NCI-H187 (cell line): ENCODE results near the gene FEM1C.
"Not testable (repeated sequence)": the region's sequence is repeated elsewhere in the genome, so short reads cannot be mapped to it uniquely, and the experiment has no call there.

Experiments used
- DNase-seq, 2 experiments: peaks; one replicate each; lab custom pipeline; 2025; lab: John Stamatoyannopoulos, UW

Gene FEM1C

DNA sequence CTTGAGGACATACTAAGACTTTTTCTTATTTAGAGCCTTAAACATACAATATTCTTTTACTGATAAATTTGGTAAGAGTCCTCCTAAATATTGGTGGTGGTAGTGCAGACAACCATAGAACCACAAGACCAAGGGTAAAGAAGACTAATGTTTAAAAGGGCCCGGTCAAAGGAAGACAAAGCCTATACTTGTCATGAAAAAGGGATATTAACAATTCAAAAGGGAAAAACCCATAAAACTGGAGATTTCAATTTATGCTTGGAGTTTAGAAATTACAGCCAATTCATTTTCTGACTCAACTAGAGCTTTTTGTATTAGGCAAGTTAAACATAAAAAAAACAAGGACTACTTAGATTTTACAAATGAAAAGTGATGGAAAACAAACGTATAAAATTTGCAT is 24.4 kb downstream of the FEM1C start:
- no peak for DNase-seq

DNA sequence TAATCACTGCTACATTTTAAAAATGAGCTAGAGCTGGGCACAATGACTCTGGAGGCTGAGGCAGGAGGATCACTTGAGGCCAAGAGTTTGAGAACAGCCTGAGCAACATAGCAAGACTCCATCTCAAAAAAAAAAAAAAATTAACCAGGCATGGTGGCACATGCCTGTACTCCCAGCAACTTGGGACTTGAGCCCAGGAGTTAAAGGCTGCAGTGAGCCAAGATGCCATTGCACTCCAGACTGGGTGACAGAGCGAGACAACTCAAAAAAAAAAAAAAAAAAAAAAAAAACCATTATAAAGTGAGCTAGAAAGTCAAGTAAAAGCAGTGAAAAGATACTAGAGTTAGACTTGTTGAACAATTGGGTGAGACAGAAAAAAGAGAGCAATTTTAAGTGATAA is 28.2 kb downstream of the FEM1C start:
- no peak for DNase-seq

DNA sequence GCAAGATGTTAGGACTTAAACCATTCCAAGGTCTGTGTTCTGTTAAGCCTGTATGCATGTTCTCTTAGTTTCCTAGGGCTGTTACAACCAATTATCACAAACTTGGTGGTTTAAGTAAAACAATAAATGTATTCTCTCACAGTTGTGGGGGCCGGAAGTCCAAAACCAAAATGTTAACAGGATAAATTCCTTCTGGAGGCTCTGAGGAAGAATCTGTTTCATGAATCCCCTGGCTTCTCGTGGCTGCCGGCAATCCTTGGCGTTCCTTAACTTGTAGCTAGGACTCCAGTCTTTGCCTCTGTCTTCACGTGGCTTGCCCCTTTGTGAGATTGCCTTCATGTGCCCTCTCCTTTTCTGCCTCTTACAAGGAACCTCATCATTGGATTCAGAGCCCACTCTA is 30.4 kb downstream of the FEM1C start:
- DNase-seq: no peak

DNA sequence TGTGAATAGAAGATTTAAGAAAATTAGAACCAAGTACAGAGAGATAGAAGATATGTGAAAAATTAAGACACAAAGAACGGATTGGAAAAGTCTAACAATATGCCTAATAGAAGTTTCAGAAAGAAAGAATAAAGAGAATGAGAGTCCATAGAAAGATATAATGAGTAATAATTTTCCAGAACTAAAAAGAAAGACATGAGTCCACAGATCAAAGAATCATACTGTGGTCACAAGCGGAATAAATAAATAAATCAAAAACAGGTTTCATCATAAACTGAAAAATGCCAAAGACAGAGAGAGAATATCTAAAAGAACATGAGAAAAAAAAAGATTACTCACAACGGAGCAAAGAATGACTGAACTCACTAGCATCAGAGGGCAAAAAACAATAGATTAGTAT is 32.9 kb downstream of the FEM1C start:
- no peak for DNase-seq

DNA sequence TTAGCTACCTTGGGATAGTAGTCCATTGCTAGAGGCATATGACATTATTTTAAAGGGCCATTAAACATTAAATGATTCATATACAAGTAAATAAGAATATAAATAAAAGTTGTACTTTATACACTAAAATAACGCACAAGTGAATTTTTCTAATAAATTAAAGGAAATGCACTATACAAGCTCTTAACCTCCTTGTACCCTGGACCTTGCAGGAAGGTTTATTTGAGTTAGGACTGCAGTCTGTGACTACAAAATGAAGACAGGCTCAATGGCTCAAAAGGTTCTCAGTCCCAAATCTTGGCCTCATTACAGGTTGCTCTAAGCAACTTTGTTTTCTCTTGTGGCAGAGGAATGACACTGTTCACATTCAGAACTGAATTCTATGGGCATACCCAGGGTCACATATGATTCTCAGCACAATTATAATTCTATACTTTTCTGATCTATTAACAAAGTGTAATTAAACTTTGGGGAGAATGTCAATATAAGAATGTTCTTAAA is 34.4 kb downstream of the FEM1C start:
- no peak for DNase-seq

DNA sequence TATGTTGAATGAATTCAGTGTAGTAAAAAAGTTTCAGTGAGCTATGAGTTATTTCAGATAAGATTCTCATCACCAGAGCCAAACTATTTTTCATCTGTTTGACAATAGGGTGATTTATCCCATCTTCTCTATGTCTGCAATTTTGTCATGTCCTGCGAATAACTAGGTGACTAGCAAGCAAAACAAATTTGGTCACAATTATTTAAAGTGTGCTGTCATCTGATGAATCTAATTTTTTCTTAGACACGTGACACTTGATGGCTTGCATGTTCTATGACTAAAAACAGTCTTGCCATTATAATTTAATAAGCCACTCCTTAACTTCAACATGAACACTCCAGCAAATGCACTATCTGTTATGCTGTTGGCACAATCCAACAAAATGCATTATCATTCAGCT is 35.0 kb downstream of the FEM1C start:
- no peak for DNase-seq

DNA sequence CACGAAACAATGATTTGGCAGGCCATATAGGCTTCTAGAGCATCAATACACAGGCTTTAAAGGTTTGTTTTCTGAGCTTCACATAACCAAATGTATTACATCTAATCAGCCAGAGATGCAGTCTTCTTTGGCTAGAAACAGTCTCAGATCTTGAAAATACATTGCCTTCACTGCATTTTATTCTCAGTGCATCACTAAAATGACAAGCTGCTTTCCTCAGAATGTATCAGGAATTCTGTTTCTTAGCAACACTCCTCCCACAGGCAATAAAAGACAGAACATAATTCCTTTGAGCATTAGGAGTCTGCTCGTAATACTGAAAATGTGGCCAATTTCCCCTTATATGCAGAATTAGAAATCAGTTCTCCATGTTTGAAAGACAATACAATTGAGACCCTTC is 36.9 kb downstream of the FEM1C start:
- DNase-seq: no peak

DNA sequence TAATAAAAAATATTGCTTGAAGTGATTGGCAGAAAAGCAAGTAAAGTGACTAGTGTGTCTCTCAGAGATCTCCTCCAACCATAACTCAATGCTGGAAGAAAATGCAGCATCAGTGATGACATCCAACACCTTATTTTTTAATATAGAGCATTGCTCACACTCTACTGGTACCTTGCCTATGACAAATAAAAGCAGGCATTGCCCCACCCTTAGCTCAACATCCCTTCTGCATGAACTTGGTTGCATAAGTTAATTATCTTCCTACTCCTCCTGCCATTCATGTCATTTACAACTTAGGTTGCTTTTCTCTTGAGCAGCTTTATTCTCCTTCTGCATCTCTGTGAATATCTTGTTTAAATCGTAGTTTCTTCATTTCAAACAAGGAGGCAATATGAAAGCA is 41.2 kb downstream of the FEM1C start:
- no peak for DNase-seq

DNA sequence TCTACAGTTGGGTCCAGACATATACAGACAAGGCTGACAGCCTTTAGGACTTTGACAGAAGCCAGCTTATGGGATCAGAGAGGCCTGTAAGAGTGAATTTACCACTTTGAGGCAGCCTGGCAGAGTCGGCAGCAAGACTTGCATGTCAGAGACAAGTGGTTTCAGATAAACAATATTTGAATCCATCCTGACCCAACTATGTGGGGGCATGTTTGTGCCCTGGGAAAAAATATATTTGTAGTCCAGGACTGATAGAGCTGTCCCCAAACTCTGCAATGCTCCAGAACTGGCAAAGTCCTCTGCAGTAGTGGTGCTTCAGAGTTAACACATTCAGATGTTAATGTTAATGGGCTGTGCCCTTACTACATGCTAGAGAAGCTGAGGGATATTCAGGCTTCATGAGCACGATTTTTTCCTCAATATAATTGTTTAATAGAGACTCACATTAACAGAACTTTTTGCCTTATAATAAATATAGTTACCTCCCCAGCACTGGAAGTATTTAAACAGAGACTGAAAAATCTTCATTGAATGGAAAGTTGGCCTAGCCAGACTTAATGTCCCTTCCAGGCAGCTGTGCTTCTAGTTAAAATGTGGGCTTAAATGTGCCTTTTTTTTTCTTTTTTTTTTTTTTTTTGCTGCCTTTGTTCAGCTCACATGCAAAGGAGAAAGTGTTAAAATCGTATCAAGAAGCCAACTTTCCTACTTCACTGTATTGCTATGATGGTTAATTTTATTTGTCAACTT is 42.9 kb downstream of the FEM1C start:
- no peak for DNase-seq

DNA sequence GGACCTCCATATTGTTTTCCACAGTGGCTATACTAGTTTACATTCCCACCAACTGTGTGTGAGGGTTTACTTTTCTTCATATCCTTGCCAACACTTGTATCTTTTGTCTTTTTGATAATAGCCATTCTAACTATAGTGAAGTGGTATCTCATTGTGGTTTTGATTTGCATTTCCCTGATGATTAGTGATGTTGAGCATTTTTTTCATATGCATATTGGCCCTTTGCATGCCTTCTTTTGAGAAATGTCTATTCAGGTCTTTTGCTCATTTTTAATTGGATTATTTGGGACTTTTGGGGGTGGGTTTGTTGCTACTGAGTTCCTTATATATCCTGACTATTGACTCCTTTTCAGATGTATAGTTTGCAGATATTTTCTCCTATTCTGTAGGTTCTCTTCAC is 44.4 kb downstream of the FEM1C start:
- no peak for DNase-seq

DNA sequence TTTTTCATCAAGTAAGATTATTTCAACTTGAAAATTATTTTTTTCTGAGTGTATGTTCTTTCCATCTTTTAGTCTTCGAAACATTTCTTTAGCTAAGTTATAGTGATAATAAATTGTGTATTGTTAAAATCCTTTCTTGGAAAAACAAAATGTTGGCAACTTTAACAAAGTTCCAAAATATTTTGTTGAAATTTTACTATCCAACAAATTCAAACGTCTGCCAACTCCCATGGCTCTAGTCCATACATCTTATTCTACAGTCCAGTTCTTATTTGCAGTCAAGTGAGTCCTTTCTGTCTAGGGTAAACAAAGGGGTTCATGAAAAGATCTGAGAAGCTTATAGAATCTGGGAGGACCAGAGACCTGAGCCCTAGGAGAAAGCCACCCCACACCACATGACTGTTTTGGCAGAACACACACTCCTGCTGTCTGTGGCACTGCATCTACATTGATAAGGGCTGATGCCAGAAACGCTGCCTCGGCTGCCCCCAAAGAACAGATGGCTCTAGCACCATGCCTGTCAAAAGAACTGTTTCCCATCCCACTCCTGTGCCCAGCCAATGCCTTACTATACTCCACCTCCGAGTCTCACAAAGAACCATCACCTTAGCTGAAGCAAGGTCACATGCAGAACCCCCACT is 47.5 kb downstream of the FEM1C start:
- DNase-seq: no peak

DNA sequence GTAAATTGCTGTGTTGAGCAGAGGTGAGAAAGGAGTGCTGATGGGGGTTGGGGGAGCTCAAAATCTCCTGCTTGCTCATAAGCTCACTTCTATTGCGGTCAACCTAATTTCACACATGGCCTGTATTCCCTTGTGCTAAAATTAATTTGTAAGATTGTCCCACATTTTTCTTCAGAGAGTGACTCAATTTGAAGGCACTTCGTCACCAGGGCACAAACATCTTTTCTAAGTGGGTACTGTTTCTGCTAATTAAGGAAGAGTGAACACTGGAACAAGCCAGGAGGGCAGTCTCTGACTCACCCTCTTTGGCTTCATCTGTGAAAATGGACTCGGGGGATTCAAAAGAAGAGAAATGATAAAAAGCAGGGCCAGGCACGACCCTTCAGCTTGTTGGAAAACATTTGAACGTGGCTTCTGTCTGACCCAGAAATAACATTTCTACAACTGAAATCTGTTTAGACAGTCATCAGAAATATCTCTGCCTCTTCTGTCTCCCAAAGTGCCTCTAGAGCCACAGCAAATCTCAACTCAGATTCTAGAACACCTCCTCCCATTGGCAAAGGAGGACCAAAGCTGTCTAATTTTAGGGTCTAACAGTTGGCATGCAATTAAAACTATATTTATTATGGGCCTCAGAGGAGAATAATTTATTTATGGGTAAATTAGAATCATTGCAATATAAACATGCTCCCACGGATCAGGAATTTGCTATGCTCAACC is 49.8 kb downstream of the FEM1C start:
- DNase-seq: no peak

DNA sequence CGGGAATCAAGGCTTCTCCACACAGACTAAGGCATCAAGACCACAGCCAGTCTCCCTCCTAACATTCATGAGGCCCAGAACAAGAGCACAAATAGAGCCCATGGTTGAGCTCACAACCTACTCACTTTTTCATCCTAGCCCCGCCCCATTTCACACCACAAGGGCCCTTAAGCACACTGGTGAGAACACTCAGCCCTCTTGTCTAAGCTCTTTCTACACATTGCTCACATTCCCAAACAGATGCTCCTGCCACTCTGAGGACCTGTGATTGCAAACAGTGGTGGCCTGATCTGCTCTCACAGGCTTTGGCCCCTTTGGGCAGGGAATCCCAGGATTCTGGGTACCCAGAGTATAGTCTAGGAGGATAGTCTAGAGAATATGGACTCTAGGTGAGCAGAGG is 54.0 kb downstream of the FEM1C start:
- DNase-seq: no peak

DNA sequence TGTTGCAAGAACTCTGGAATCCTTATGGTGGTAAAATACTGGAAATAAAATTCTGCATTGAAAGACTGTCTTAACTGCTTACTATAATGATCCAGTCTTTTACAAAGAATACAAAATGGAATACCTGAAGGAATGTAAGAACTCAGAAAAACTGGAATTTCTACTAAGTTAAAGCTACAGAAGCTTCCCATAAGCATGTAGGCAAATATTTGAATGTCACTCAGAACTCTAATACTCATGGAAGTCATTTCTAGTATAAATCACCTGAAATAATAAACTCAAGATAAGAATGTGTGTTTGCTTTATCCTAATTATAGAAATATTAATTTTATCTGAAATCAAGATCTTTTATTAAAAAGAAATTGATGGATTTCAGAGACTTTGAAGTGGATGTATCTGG is 54.8 kb downstream of the FEM1C start:
- DNase-seq: no peak

DNA sequence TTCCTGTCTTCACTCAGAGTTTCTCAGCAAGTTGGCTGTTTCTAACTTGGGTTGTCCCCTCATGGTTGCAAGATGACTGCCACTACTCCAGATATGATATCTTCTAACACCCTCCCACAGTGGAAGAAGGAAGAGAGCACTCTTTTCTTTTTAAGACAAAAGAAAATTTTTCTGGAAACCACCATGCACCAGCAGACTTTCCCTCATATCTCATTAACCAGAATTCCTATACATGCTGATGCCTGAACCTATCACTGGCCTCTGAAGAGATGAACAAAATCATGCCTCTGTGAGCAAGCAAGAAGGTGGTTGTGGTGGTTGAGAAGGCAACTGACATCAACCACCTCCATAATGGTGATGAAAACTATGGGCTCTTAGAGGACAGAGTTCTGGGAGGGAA is 56.8 kb downstream of the FEM1C start:
- no peak for DNase-seq

DNA sequence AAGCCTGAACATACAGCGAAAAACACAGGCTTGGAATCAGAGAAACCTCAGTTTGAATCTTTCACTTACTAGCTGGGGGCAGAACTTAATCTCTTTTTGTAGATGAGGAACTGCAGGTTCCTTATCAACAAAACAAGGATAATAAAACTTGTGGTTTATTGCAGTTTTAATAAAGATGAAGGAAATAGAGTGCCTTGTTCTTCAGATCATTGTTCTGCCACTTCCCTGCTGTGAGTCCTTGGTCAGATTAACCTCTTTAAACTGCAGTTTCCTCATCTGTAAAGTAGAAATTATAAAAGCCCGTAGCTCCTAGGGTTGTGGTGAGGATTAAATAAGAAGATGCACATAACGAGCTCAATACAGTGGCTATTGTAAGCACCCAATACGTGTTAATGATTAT is 57.4 kb downstream of the FEM1C start:
- no peak for DNase-seq

DNA sequence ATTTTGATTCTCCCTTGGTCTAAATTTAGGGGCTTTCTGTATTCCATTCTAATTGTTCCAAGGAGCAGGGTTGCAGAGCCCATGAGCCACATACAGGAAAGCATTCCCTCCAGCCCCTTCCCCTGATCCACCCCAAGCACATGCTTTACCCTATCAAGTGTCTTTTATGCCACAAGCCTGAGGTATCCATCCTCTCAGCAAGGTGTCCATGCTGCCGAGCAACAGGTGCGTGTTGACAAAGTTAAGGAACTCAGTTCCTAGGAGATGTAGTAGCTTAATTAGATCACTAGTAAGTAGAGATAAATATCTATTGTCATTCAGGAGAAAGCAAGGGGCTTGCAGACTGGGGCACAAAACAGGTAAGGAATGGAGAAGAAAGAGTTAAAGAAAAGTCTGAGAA is 57.8 kb downstream of the FEM1C start:
- DNase-seq: no peak

DNA sequence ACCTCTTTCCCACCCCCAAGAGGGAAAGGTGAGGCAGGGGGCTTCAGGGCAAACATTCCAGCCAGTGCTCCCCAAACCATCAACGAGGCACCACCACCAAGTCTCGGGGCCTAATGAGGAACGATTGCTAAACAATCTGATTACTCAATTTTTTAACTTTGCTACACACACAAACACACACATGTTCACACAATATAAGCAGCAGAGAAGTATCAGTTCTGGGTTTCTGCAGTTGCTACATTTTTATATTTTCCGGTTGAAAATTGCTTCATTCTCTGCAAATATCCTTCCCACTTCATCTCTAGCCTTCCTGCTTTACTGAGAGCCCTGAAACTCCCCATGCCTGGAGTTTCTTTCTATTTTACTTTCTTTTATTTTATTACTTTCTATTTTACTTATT is 60.2 kb downstream of the FEM1C start:
- no peak for DNase-seq

DNA sequence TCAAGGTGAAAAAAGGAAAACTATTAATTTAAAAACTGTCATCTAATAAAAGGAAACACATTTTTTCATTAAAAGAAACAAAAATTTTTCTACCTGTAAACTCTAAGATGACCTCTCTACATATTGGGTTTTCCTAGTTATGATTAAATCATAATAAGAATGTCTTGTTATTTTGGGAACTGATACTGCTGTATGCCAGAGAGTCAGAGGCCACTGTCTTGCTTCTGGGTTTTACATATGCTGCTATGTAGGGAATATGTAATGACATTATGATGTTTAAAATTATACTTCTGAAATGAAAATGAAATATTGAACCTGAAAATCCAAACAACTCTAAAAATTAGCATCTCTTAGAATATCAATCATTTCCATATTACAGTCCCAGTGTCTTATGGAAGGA is 63.7 kb downstream of the FEM1C start:
- no peak for DNase-seq

DNA sequence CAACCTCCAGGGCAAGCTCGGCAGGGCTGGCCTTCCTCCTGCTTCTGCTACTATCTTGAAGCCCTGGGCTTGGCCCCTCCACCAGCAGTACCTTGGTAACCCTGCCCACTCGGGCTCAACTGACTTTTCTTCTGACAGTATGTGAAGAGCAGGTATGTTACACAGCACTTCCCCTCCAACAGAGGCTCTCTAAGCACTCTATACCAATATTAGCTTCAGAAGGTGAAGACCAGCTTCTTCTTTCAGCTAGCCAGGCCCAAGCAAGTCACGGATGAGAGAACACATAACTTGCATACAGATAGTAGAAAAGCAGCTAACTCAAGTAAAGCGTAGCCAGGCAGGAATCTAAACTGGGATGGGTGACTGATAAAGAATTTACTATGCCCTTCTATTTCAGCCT is 64.3 kb downstream of the FEM1C start:
- no peak for DNase-seq

DNA sequence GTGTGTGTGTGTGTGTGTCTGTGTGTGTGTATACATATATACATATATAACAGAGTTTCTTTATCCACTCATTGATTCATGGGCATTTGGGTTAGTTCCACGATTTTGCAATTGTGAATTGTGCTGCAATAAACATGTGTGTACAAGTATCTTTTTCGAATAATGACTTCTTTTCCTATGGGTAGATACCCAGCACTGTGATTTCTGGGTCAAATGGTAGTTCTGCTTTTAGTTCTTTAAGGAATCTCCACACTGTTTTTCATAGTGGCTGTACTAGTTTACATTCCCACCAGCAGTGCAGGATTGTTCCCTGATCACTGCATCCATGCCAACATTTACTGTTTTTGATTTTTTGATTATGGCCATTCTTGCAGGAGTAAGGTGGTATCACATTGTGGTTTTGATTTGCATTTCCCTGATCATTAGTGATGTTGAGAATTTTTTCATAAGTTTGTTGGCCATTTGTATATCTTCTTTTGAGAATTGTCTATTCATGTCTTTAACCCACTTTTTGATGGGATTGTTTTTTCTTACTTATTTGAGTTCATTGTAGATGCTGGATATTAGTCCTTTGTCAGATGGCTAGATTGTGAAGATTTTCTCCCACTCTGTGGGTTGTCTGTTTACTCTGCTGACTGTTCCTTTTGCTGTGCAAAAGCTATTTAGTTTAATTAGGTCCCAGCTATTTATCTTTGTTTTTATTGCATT is 65.3 kb downstream of the FEM1C start:
- DNase-seq: not testable (repeated sequence)

DNA sequence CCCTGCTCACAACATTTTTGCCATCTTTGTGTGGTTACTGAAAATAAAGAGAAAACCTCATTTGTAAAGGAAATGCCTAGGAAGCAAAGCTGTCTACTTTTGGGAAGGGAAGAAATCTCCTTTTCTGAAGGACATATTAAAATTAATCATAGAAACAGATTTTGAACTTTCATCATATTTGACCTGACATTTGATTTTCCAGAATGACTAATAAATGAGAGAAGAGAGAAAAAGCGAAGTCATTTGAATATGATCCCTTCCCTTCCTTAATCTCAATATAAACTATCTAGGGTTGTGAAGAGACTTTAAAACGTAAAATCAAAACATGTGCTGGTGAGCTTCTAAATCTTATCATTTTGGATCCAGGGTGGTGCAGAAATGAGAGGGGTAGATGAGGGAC is 66.3 kb downstream of the FEM1C start:
- DNase-seq: no peak

DNA sequence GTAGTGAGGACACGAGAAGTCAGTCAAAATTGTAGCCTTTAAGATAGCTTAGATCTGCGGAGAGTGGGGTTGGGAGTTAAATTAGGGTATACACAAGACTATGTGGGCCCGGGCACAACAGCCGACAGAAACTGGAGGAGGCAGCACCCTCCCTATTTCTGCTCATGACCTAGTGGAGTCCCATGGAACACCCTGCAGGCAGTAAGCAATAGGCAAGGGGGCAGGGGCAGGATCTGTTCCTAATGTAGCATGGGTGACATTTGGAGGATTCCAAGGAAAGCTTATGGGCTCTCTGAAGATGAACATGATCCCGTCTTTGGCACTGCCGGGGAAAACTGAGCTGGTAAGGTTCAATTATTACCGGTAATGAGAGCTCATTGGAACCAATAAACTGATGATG is 67.0 kb downstream of the FEM1C start:
- no peak for DNase-seq
